ENCODE measurements around the gene CDC14A.

Gene CDC14A

GRCh38 chr1:100419072-100419471 is 66.8 kb downstream of the CDC14A start:
- H3K4me2 ChIP-seq (ENCODE audit: low read length, poor library complexity, severe bottlenecking) = no peak overlapping the region
- H3K23ac ChIP-seq (ENCODE audit: low read length in 2 of 2) = no peak overlapping the region
- H3K27me3 ChIP-seq (ENCODE audit: control insufficient read depth in 1 of 2, insufficient read depth in 1 of 2, low read length in 2 of 2) = no peaks in the 10 kb centered on the region
- H2BK12ac ChIP-seq (ENCODE audit: low read length in 2 of 2) = no peak overlapping the region
- no peak for DNase-seq
- H3K4me1 ChIP-seq (ENCODE audit: control insufficient read depth, insufficient read depth, low read depth, low read length) = no peaks in the 10 kb centered on the region
- H4K8ac ChIP-seq (ENCODE audit: low read length) = no peak overlapping the region
- H2AFZ ChIP-seq (ENCODE audit: low read depth, low read length) = no peak overlapping the region
- H3K79me1 ChIP-seq (replicated peaks; ENCODE audit: low read length, poor library complexity, severe bottlenecking) = peaks cover 1% of the 10 kb centered on the region
- no peaks in the 10 kb centered on the region for H3K36me3 ChIP-seq (ENCODE audit: control insufficient read depth in 1 of 2, insufficient read depth in 2 of 2, low read depth in 1 of 2, low read length in 2 of 2)
- H3K9ac ChIP-seq (ENCODE audit: low read length) = no peak overlapping the region
- H3K9me3 ChIP-seq (ENCODE audit: control insufficient read depth, low read length) = no peaks in the 10 kb centered on the region
- no peak overlapping the region for H3K27ac ChIP-seq (ENCODE audit: low read length, poor library complexity, severe bottlenecking)
- no peak overlapping the region for H3K4me3 ChIP-seq (ENCODE audit: insufficient read depth in 1 of 2, low read depth in 1 of 2, low read length in 2 of 2)
- no peak overlapping the region for H4K91ac ChIP-seq (ENCODE audit: low read length)
- no peak overlapping the region for H3K4ac ChIP-seq (ENCODE audit: low read depth in 1 of 2, low read length in 2 of 2)
- H3K18ac ChIP-seq (ENCODE audit: low read depth in 1 of 2, low read length in 2 of 2) = no peak overlapping the region
- H2BK15ac ChIP-seq (ENCODE audit: low read depth, poor library complexity, severe bottlenecking) = no peak overlapping the region
- no peak overlapping the region for H3K14ac ChIP-seq (ENCODE audit: low read length in 2 of 2)
- H2AK5ac ChIP-seq (ENCODE audit: low read length, severe bottlenecking) = no peak overlapping the region
- no peak overlapping the region for H2BK5ac ChIP-seq (ENCODE audit: low read depth, low read length, poor library complexity, severe bottlenecking)
- 100% methylated on average over 1 of the region's 2 CpGs for WGBS
- H2BK120ac ChIP-seq (ENCODE audit: low read depth, low read length) = no peak overlapping the region

GRCh38 chr1:100422065-100422464 is 69.8 kb downstream of the CDC14A start:
- 100% methylated on average over 1 of the region's 2 CpGs for WGBS
- no peak overlapping the region for H3K4me3 ChIP-seq (ENCODE audit: insufficient read depth in 1 of 2, low read depth in 1 of 2, low read length in 2 of 2)
- H2BK120ac ChIP-seq (ENCODE audit: low read depth, low read length) = no peak overlapping the region

DNA sequence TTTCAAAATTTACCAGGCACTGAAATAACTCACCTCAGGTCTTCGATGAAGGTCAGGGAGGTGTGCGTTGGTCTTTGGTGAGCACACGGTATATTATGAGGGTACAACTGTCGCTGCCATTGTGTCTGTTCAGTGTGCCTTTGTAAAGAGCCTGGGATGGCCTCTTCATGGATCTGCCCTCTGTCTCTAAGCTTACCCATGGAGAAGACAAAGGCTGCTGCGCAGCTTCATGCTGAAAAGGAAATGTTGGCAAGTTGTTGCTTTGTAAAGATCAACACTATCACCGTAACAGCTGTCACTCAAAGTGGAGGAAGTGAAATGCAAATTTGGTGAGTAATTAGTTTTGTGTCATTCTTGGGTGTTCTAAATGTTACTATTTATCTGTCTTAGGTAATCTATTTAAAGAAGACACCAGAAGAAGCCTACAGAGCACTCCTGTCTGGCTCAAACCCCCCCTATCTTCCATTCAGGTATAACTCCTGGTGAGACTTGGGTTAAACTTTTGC is 71.6 kb downstream of the CDC14A start:
- H3K9me3 ChIP-seq (ENCODE audit: control insufficient read depth, low read length) = no peaks in the 10 kb centered on the region

More at GRCh38 chr1:100422065-100422464, 69.8 kb downstream of the CDC14A start:
- Histone ChIP-seq H3K9ac (ENCODE audit: low read length) (no peak overlapping the region), H3K36me3 (ENCODE audit: control insufficient read depth in 1 of 2, insufficient read depth in 2 of 2, low read depth in 1 of 2, low read length in 2 of 2) (no peaks in the 10 kb centered on the region), H4K91ac (ENCODE audit: low read length) (no peak overlapping the region), H3K27me3 (ENCODE audit: control insufficient read depth in 1 of 2, insufficient read depth in 1 of 2, low read length in 2 of 2) (no peaks in the 10 kb centered on the region), H3K4ac (ENCODE audit: low read depth in 1 of 2, low read length in 2 of 2) (no peak overlapping the region), H2BK12ac (ENCODE audit: low read length in 2 of 2) (no peak overlapping the region), H2AK5ac (ENCODE audit: low read length, severe bottlenecking) (no peak overlapping the region), H3K4me1 (ENCODE audit: control insufficient read depth, insufficient read depth, low read depth, low read length) (no peaks in the 10 kb centered on the region), H3K14ac (ENCODE audit: low read length in 2 of 2) (no peak overlapping the region), H3K4me2 (ENCODE audit: low read length, poor library complexity, severe bottlenecking) (no peak overlapping the region), H2BK5ac (ENCODE audit: low read depth, low read length, poor library complexity, severe bottlenecking) (no peak overlapping the region), H3K23ac (ENCODE audit: low read length in 2 of 2) (no peak overlapping the region), H3K27ac (ENCODE audit: low read length, poor library complexity, severe bottlenecking) (no peak overlapping the region), H2BK15ac (ENCODE audit: low read depth, poor library complexity, severe bottlenecking) (no peak overlapping the region), H3K18ac (ENCODE audit: low read depth in 1 of 2, low read length in 2 of 2) (no peak overlapping the region), H3K79me1 (replicated peaks; ENCODE audit: low read length, poor library complexity, severe bottlenecking) (no peaks in the 10 kb centered on the region), H4K8ac (ENCODE audit: low read length) (no peak overlapping the region), H3K9me3 (ENCODE audit: control insufficient read depth, low read length) (no peaks in the 10 kb centered on the region), H2AFZ (ENCODE audit: low read depth, low read length) (no peak overlapping the region)
- no peak for DNase-seq

DNA sequence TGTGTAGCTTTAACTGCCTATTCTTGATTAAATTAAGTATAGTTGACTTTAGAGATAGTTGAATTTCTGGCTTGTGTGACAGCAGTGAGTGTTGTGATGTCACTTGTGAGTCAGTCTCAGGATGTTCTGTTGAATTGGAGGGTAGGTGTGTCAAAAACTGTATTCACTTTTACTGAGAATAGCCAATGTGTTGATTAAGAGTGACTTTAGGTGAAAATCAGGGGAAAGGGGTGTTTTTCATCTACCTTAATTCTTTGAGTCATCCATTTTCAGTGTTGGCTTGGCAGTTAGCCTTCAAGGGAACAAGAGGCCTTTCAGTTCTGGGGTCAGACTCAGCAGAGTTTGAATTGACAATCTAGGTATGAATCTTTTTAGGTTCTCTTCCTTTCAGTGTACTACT is 75.9 kb downstream of the CDC14A start:
- no peak overlapping the region for H2BK5ac ChIP-seq (ENCODE audit: low read depth, low read length, poor library complexity, severe bottlenecking)
- no peaks in the 10 kb centered on the region for H3K9me3 ChIP-seq (ENCODE audit: control insufficient read depth, low read length)
- no peak overlapping the region for H3K9ac ChIP-seq (ENCODE audit: low read length)

More for the DNA sequence above, 71.6 kb downstream of the CDC14A start:
- Histone ChIP-seq H2BK120ac (ENCODE audit: low read depth, low read length) (no peak overlapping the region), H2BK12ac (ENCODE audit: low read length in 2 of 2) (no peak overlapping the region), H3K4ac (ENCODE audit: low read depth in 1 of 2, low read length in 2 of 2) (no peak overlapping the region), H2AK5ac (ENCODE audit: low read length, severe bottlenecking) (no peak overlapping the region), H3K4me1 (ENCODE audit: control insufficient read depth, insufficient read depth, low read depth, low read length) (no peaks in the 10 kb centered on the region), H3K18ac (ENCODE audit: low read depth in 1 of 2, low read length in 2 of 2) (no peak overlapping the region), H3K4me3 (ENCODE audit: insufficient read depth in 1 of 2, low read depth in 1 of 2, low read length in 2 of 2) (no peak overlapping the region), H3K36me3 (ENCODE audit: control insufficient read depth in 1 of 2, insufficient read depth in 2 of 2, low read depth in 1 of 2, low read length in 2 of 2) (no peaks in the 10 kb centered on the region), H3K14ac (ENCODE audit: low read length in 2 of 2) (no peak overlapping the region), H3K79me1 (replicated peaks; ENCODE audit: low read length, poor library complexity, severe bottlenecking) (no peaks in the 10 kb centered on the region), H4K91ac (ENCODE audit: low read length) (no peak overlapping the region), H3K27ac (ENCODE audit: low read length, poor library complexity, severe bottlenecking) (no peak overlapping the region), H2BK5ac (ENCODE audit: low read depth, low read length, poor library complexity, severe bottlenecking) (no peak overlapping the region), H2AFZ (ENCODE audit: low read depth, low read length) (no peak overlapping the region), H4K8ac (ENCODE audit: low read length) (no peak overlapping the region), H3K4me2 (ENCODE audit: low read length, poor library complexity, severe bottlenecking) (no peak overlapping the region), H3K23ac (ENCODE audit: low read length in 2 of 2) (no peak overlapping the region), H3K9ac (ENCODE audit: low read length) (no peak overlapping the region), H2BK15ac (ENCODE audit: low read depth, poor library complexity, severe bottlenecking) (no peak overlapping the region), H3K27me3 (ENCODE audit: control insufficient read depth in 1 of 2, insufficient read depth in 1 of 2, low read length in 2 of 2) (no peaks in the 10 kb centered on the region)
- no peak for DNase-seq
- WGBS = 98% methylated on average over 6 of the region's 6 CpGs

More for the DNA sequence above, 75.9 kb downstream of the CDC14A start:
- Histone ChIP-seq H3K14ac (ENCODE audit: low read length in 2 of 2) (no peak overlapping the region), H3K23ac (ENCODE audit: low read length in 2 of 2) (no peak overlapping the region), H2BK120ac (ENCODE audit: low read depth, low read length) (no peak overlapping the region), H3K4me3 (ENCODE audit: insufficient read depth in 1 of 2, low read depth in 1 of 2, low read length in 2 of 2) (no peak overlapping the region), H3K18ac (ENCODE audit: low read depth in 1 of 2, low read length in 2 of 2) (no peak overlapping the region), H3K4ac (ENCODE audit: low read depth in 1 of 2, low read length in 2 of 2) (no peak overlapping the region), H4K91ac (ENCODE audit: low read length) (no peak overlapping the region), H3K27ac (ENCODE audit: low read length, poor library complexity, severe bottlenecking) (no peak overlapping the region), H2AK5ac (ENCODE audit: low read length, severe bottlenecking) (no peak overlapping the region), H2AFZ (ENCODE audit: low read depth, low read length) (no peak overlapping the region), H3K27me3 (ENCODE audit: control insufficient read depth in 1 of 2, insufficient read depth in 1 of 2, low read length in 2 of 2) (no peaks in the 10 kb centered on the region), H3K4me2 (ENCODE audit: low read length, poor library complexity, severe bottlenecking) (no peak overlapping the region), H4K8ac (ENCODE audit: low read length) (no peak overlapping the region), H2BK12ac (ENCODE audit: low read length in 2 of 2) (no peak overlapping the region), H2BK15ac (ENCODE audit: low read depth, poor library complexity, severe bottlenecking) (no peak overlapping the region), H3K36me3 (ENCODE audit: control insufficient read depth in 1 of 2, insufficient read depth in 2 of 2, low read depth in 1 of 2, low read length in 2 of 2) (no peaks in the 10 kb centered on the region), H3K79me1 (replicated peaks; ENCODE audit: low read length, poor library complexity, severe bottlenecking) (no peaks in the 10 kb centered on the region), H3K4me1 (ENCODE audit: control insufficient read depth, insufficient read depth, low read depth, low read length) (no peaks in the 10 kb centered on the region)
- DNase-seq = no peak
